ENCODE results near the gene ALG1.
"Not testable (repeated sequence)": the region's sequence is repeated elsewhere in the genome, so short reads cannot be mapped to it uniquely, and the experiment has no call there.

ALG1 gene

GRCh38 chr16:5098221-5099159 is 26.8 kb downstream of the ALG1 start:
- H3K27ac ChIP-seq; H4K20me1 ChIP-seq (ENCODE audit: insufficient read depth); H3K4me3 ChIP-seq (IDR thresholded peaks at IDR 0.05; ENCODE audit: insufficient read depth, low read depth, low read length); H3K27me3 ChIP-seq (ENCODE audit: insufficient read depth, low read depth); H3K36me3 ChIP-seq (ENCODE audit: insufficient read depth); H3K9ac ChIP-seq: not testable (repeated sequence)
- peaks cover 11% of the 10 kb centered on the region; the same call in 1 of the 2 replicates for H3K79me2 ChIP-seq (ENCODE audit: insufficient read depth, low read depth)
- peak overlapping the region; percentile 59 for H2AFZ ChIP-seq (ENCODE audit: low read depth)
- peak overlapping the region; percentile 46 for H3K4me2 ChIP-seq
- H3K4me1 ChIP-seq (ENCODE audit: low read depth, poor library complexity, severe bottlenecking): peaks cover 37% of the 10 kb centered on the region

- not testable (repeated sequence) for H3K27ac ChIP-seq; H3K36me3 ChIP-seq (ENCODE audit: insufficient read depth); H4K20me1 ChIP-seq (ENCODE audit: insufficient read depth); H3K27me3 ChIP-seq (ENCODE audit: insufficient read depth, low read depth); H3K4me3 ChIP-seq (IDR thresholded peaks at IDR 0.05; ENCODE audit: insufficient read depth, low read depth, low read length); H3K9ac ChIP-seq
- Histone ChIP-seq H3K4me2 (peak overlapping the region; percentile 46; the same call in 1 of the 2 replicates), H3K4me1 (ENCODE audit: low read depth, poor library complexity, severe bottlenecking) (peaks cover 30% of the 10 kb centered on the region), H2AFZ (ENCODE audit: low read depth) (peak overlapping the region; percentile 59; the same call in 1 of the 2 replicates), H3K79me2 (ENCODE audit: insufficient read depth, low read depth) (peaks cover 11% of the 10 kb centered on the region; the same call in 1 of the 2 replicates)
Observed at GRCh38 chr16:5099174-5099573, 27.5 kb downstream of the ALG1 start.

DNA sequence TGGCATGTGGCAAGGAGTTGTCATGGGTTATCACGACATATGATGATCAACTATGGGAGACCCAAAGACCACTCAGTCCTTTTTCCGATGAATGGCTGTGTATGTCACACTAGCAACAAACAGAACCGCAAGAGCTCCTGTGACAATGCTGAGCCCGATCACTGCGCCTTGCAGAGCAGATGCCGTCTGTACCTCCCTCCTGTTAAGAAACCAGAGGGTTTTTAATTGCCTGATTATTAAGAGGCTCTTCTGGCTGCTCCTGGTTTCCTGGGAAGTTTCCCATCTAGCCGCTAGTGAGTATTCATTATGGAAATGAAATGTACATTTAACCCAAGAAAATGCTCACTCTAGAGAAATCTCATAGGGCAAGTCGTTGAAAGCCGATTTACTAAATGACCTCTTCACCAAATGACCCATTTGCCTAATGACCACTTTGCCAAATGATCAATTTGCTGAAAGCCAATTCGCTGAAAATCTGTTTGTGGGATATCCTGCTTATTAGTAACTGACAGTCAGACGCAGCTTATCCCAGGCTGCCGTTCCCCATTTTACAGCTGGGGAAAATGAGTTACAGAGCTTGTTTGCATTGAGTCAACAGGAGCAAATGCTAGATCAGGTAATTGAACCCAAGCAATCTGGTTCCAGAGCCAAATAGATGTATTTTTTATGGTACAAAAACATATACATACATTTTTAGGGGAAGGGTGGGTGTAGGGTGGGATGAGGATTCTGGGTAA is 31.8 kb downstream of the ALG1 start:
- H3K36me3 ChIP-seq (ENCODE audit: insufficient read depth): not testable (repeated sequence)

DNA sequence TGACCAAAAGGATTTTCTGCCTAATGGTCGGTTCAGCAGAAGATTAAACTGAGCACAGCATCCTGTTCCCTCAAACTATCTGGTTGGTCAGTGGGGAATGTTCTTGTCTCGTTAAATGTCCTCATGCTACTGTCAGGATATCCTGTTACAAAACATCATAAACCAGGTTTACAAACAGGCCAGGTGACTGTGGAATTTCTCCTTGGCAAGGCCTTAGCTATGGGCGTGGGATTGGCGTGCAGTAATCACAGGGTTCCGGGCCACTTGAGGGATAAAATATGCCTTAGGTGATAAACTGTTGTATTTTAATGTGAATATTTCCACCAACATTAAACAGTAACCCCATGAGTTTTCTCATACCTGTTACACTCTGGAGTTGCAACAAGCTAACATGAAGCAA is 33.4 kb downstream of the ALG1 start:
- not testable (repeated sequence) for H3K4me2 ChIP-seq

More for the DNA sequence above, 31.8 kb downstream of the ALG1 start:
- H3K4me3 ChIP-seq (IDR thresholded peaks at IDR 0.05; ENCODE audit: insufficient read depth, low read depth, low read length); H3K4me2 ChIP-seq; H2AFZ ChIP-seq (ENCODE audit: low read depth); H3K9ac ChIP-seq; H3K79me2 ChIP-seq (ENCODE audit: insufficient read depth, low read depth); H3K4me1 ChIP-seq (ENCODE audit: low read depth, poor library complexity, severe bottlenecking); H3K27me3 ChIP-seq (ENCODE audit: insufficient read depth, low read depth); H4K20me1 ChIP-seq (ENCODE audit: insufficient read depth); H3K27ac ChIP-seq: not testable (repeated sequence)

DNA sequence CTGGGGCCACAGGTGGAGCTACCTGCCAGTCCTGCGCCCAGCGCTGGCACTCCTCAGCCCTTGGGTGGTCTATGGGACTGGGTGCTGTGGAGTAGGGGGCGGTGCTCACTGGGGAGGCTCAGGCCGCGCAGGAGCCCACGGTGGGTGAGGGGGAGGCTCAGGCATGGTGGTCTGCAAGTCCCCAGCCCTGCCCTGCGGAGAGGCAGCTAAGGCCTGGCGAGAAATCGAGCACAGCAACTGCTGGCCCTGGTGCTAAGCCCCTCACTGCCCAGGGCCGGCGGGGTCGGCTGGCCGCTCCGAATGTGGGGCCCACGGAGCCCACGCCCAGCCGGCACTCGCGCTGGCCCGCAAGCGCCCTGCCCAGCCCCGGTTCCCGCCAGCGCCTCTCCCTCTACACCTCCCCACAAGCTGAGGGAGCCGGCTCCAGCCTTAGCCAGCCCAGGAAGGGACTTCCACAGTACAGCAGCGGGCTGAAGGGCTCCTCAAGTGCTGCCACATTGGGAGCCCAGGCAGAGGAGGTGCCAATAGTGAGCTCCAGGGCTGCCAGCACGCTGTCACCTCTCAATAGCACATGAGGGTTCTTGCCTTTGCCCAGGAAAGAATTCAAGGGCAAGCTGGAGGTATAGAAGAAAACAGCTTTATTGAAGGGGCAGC is 37.0 kb downstream of the ALG1 start:
- no peaks in the 10 kb centered on the region for H3K79me2 ChIP-seq (ENCODE audit: insufficient read depth, low read depth)
- no peak overlapping the region for H3K9ac ChIP-seq
- H2AFZ ChIP-seq (ENCODE audit: low read depth): no peak overlapping the region
- H4K20me1 ChIP-seq (ENCODE audit: insufficient read depth): no peaks in the 10 kb centered on the region
- H3K36me3 ChIP-seq (ENCODE audit: insufficient read depth): no peaks in the 10 kb centered on the region
- H3K4me2 ChIP-seq: no peak overlapping the region
- H3K4me3 ChIP-seq (IDR thresholded peaks at IDR 0.05; ENCODE audit: insufficient read depth, low read depth, low read length): no peak overlapping the region
- no peaks in the 10 kb centered on the region for H3K4me1 ChIP-seq (ENCODE audit: low read depth, poor library complexity, severe bottlenecking)
- no peaks in the 10 kb centered on the region for H3K27me3 ChIP-seq (ENCODE audit: insufficient read depth, low read depth)
- H3K27ac ChIP-seq: no peak overlapping the region
- no peak for TF ChIP-seq CTCF (conservative IDR thresholded peaks at IDR 0.05; ENCODE audit: low read depth, low read length)

More for the DNA sequence above, 33.4 kb downstream of the ALG1 start:
- H3K4me3 ChIP-seq (IDR thresholded peaks at IDR 0.05; ENCODE audit: insufficient read depth, low read depth, low read length); H3K36me3 ChIP-seq (ENCODE audit: insufficient read depth); H3K27me3 ChIP-seq (ENCODE audit: insufficient read depth, low read depth); H3K4me1 ChIP-seq (ENCODE audit: low read depth, poor library complexity, severe bottlenecking); H3K79me2 ChIP-seq (ENCODE audit: insufficient read depth, low read depth); H3K27ac ChIP-seq; H2AFZ ChIP-seq (ENCODE audit: low read depth); H3K9ac ChIP-seq; H4K20me1 ChIP-seq (ENCODE audit: insufficient read depth): not testable (repeated sequence)

DNA sequence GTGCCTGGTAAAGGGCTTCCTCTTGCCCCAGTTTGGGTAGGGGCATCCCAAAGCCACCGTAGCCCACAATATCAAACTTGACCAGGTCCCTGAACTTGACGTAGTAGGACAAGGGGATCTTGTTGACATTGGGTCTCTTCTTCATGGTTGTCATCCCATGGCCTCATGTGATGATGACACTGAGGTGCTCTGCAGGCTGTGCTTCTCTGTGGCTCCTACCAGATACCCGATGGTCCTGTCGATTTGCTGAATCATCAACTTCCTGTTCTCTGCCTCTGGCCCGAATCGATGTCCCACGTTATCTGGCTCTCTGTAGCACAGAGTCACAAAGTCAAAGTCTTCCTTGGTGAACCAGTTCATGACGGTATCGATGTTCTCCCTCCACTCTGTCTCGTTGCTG is 39.3 kb downstream of the ALG1 start:
- not testable (repeated sequence) for H3K4me1 ChIP-seq (ENCODE audit: low read depth, poor library complexity, severe bottlenecking); H3K36me3 ChIP-seq (ENCODE audit: insufficient read depth); H3K27ac ChIP-seq; H3K27me3 ChIP-seq (ENCODE audit: insufficient read depth, low read depth); H4K20me1 ChIP-seq (ENCODE audit: insufficient read depth); H3K4me3 ChIP-seq (IDR thresholded peaks at IDR 0.05; ENCODE audit: insufficient read depth, low read depth, low read length); H3K9ac ChIP-seq; H2AFZ ChIP-seq (ENCODE audit: low read depth); H3K79me2 ChIP-seq (ENCODE audit: insufficient read depth, low read depth); H3K4me2 ChIP-seq

GRCh38 chr16:5116780-5117295 is 45.2 kb downstream of the ALG1 start:
- not testable (repeated sequence) for H3K27ac ChIP-seq; H3K79me2 ChIP-seq (ENCODE audit: insufficient read depth, low read depth); H3K36me3 ChIP-seq (ENCODE audit: insufficient read depth); H3K9ac ChIP-seq; H4K20me1 ChIP-seq (ENCODE audit: insufficient read depth); H3K4me3 ChIP-seq (IDR thresholded peaks at IDR 0.05; ENCODE audit: insufficient read depth, low read depth, low read length); H3K27me3 ChIP-seq (ENCODE audit: insufficient read depth, low read depth)
- H3K4me1 ChIP-seq (ENCODE audit: low read depth, poor library complexity, severe bottlenecking): peaks cover 25% of the 10 kb centered on the region
- H3K4me2 ChIP-seq: peak overlapping the region; percentile 78
- peak overlapping the region; percentile 82; the same call in 1 of the 2 replicates for H2AFZ ChIP-seq (ENCODE audit: low read depth)

- not testable (repeated sequence) for H3K9ac ChIP-seq; H3K79me2 ChIP-seq (ENCODE audit: insufficient read depth, low read depth); H3K36me3 ChIP-seq (ENCODE audit: insufficient read depth); H3K27me3 ChIP-seq (ENCODE audit: insufficient read depth, low read depth); H4K20me1 ChIP-seq (ENCODE audit: insufficient read depth); H3K4me3 ChIP-seq (IDR thresholded peaks at IDR 0.05; ENCODE audit: insufficient read depth, low read depth, low read length)
- Histone ChIP-seq H3K4me1 (ENCODE audit: low read depth, poor library complexity, severe bottlenecking) (peaks cover 25% of the 10 kb centered on the region), H2AFZ (ENCODE audit: low read depth) (peak overlapping the region; percentile 82; the same call in 1 of the 2 replicates), H3K27ac (peak overlapping the region; percentile 58), H3K4me2 (peak overlapping the region; percentile 78)
Observed at GRCh38 chr16:5117300-5118087, 45.9 kb downstream of the ALG1 start.
